Smooth muscle cell (in vitro differentiated cells): ENCODE measurements around the gene ALOXE3. TPM values are rescaled to one million over a fixed set of nuclear protein-coding genes. Genes with fewer than 3 reads are reported as not detected.

ENCODE experiments used
- DNase-seq: peaks from one replicate; lab custom pipeline; 2025; ENCODE audit not compliant: unreplicated experiment; lab: John Stamatoyannopoulos, UW
- H2AFZ ChIP-seq: fragments of 200-600 bp; sonication (generic); 2 replicates; pipeline ENCODE4 v1.6.0; 2016; ENCODE audit warnings: antibody characterized with exemption, low read depth, mild to moderate bottlenecking
- H3F3A ChIP-seq: fragments of 200-600 bp; sonication (generic); 2 replicates; pipeline ENCODE4 v1.6.0; 2017; ENCODE audit warnings: antibody characterized with exemption, low read depth
- H3K27ac ChIP-seq: fragments of 200-600 bp; sonication (generic); 2 replicates; pipeline ENCODE4 v1.5.1; 2016; ENCODE audit warnings: low read depth, mild to moderate bottlenecking
- H3K27me3 ChIP-seq: fragments of 200-600 bp; sonication (generic); 2 replicates; pipeline ENCODE4 v1.6.1; 2016; ENCODE audit warnings: low read depth, mild to moderate bottlenecking
- H3K36me3 ChIP-seq: fragments of 200-600 bp; sonication (generic); 2 replicates; pipeline ENCODE4 v1.5.1; 2016; ENCODE audit warnings: low read depth
- H3K4me1 ChIP-seq: fragments of 200-600 bp; sonication (generic); 2 replicates; pipeline ENCODE4 v1.5.1; 2016; ENCODE audit warnings: low read depth
- H3K4me2 ChIP-seq: fragments of 200-600 bp; sonication (generic); 2 replicates; pipeline ENCODE4 v1.6.0; 2016; ENCODE audit warnings: mild to moderate bottlenecking
- H3K4me3 ChIP-seq: fragments of 200-600 bp; sonication (generic); 2 replicates; pipeline ENCODE4 v1.5.1; 2016; ENCODE audit warnings: mild to moderate bottlenecking
- H3K79me2 ChIP-seq: fragments of 200-600 bp; sonication (generic); 2 replicates; pipeline ENCODE4 v1.6.0; 2016; ENCODE audit warnings: low read depth, mild to moderate bottlenecking
- H3K9ac ChIP-seq: fragments of 200-600 bp; sonication (generic); 2 replicates; pipeline ENCODE4 v1.6.0; 2016; ENCODE audit warnings: low read depth
- H3K9me3 ChIP-seq: fragments of 200-600 bp; sonication (generic); replicated peaks from 2 replicates; pipeline ENCODE4 v1.5.1; 2016; ENCODE audit warnings: low read depth
- H4K20me1 ChIP-seq: fragments of 200-600 bp; sonication (generic); 2 replicates; pipeline ENCODE4 v1.6.0; 2016; ENCODE audit warnings: low read depth
- WGBS: methylation state at CpG from one replicate; pipeline ENCODE4 v1.1.7; 2016; ENCODE audit warnings: low lambda C conversion rate; 5-methylcytosine and 5-hydroxymethylcytosine counted together
- polyA plus RNA-seq: library from polyadenylated mRNA; unstranded; fragments of >200 nt; fragmentation: Nextera tagmentation; extraction: Ambion mirVana; gene quantifications from 2 replicates; pipeline ENCODE4 v1.2.1, GENCODE V29; 2016
- total RNA-seq: library from RNA; depleted of rRNA; stranded (reverse); fragments of >200 nt; gene quantifications from 2 replicates; pipeline ENCODE4 v1.2.3, GENCODE V29; 2014
- TF ChIP-seq, protein P1 (sequence below): fragments of 200-600 bp; sonication (generic); IDR thresholded peaks from 2 replicates; pipeline ENCODE4 v1.5.1; 2017; ENCODE audit warnings: borderline replicate concordance, mild to moderate bottlenecking, antibody characterized with exemption; ENCODE audit not compliant: insufficient read depth, poor library complexity, severe bottlenecking

ALOXE3 gene
- total and polyA plus RNA-seq, 2 experiments from 2014 or later = 0.25 to 1.7 TPM

DNA sequence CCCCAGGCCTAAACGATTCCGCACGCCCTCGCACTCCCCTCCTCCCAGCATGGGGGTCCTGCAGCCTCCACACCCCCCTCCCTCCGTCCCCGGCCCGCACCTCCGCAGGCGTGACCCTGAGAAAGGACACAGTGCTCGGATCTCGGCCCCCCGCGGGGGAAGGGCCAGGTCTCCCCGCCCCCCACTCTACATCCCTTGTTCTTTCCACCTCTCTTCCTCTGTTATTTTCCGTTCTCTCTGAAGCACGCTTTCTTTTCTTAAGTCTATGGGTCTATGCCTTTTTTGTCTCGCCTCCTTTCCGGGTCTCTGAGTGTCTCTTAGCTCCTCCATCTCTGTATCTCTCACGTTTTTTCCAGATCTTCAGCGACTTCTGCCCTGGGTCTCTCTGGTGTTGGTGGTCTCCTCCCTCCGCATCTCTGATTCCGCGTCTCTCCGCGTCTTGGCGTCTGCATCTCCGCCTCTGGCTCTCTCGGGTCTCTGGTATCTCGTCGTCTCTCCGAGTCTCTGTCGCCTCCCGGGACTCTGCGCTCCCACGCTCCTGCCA, 7.7 kb upstream of the ALOXE3 start:
- TF ChIP-seq, protein P1, sequence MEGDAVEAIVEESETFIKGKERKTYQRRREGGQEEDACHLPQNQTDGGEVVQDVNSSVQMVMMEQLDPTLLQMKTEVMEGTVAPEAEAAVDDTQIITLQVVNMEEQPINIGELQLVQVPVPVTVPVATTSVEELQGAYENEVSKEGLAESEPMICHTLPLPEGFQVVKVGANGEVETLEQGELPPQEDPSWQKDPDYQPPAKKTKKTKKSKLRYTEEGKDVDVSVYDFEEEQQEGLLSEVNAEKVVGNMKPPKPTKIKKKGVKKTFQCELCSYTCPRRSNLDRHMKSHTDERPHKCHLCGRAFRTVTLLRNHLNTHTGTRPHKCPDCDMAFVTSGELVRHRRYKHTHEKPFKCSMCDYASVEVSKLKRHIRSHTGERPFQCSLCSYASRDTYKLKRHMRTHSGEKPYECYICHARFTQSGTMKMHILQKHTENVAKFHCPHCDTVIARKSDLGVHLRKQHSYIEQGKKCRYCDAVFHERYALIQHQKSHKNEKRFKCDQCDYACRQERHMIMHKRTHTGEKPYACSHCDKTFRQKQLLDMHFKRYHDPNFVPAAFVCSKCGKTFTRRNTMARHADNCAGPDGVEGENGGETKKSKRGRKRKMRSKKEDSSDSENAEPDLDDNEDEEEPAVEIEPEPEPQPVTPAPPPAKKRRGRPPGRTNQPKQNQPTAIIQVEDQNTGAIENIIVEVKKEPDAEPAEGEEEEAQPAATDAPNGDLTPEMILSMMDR = no peak
- H4K20me1 ChIP-seq = peaks cover under 1% of the 10 kb centered on the region
- peak overlapping the region; percentile 89 for H3K4me2 ChIP-seq
- H3K4me1 ChIP-seq = peaks cover 22% of the 10 kb centered on the region
- H3K79me2 ChIP-seq = no peaks in the 10 kb centered on the region
- no peak overlapping the region for H3K9ac ChIP-seq
- peak overlapping the region; percentile 59 for H3K4me3 ChIP-seq
- no peaks in the 10 kb centered on the region for H3K36me3 ChIP-seq
- WGBS = under 1% methylated on average over 25 of the region's 35 CpGs
- H3F3A ChIP-seq = peaks cover 10% of the 10 kb centered on the region
- DNase-seq = no peak
- no peak overlapping the region for H3K27ac ChIP-seq
- peak overlapping the region; percentile 95 for H2AFZ ChIP-seq
- no peaks in the 10 kb centered on the region for H3K9me3 ChIP-seq
- H3K27me3 ChIP-seq = peaks cover 36% of the 10 kb centered on the region

GRCh38 chr17:8125154-8125946, 7.0 kb upstream of the ALOXE3 start:
- no peak overlapping the region for H2AFZ ChIP-seq
- H3K9ac ChIP-seq = no peak overlapping the region
- peak; percentile 57 for DNase-seq

DNA sequence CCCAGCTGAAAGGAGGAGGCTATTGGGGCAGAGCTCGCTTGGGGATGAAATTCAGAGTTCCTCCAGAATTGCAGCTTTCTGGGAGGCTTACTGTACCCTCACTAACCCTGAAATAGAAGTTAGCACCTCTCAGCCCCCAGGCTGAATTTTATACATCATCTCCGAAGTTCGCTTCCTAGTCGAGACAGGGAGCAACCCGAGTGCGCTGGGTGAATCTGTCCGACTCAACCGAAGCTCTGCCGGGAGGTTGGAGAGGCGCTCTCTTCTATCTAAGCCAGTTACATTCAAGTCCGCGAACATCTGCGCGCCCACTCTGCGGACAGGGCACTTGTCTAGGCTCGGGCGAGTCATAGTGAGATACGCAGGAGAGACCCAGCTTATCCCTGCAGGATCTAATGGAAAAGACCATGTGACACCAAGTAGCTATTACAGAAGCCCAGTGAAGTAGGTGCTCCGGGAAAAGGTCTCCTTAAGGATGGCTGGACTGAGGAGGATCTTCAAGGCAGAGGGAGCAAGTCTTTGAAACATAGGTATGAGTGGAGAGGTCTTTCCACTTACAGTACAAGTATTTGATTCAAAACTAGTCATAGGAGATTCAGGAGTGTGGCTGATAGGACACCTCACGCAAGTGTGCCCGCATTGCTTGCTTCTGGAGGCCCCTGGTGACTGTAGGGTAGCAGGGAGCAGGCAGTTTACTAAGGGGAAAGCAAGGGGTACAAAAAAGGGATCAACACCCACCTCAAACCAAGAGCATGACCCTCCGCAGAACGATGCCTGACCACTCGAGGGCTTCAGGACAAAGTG, 6.2 kb upstream of the ALOXE3 start:
- Histone ChIP-seq H3K9ac (no peak overlapping the region), H3K4me2 (peak overlapping the region; percentile 89), H3K9me3 (no peaks in the 10 kb centered on the region), H3K79me2 (no peaks in the 10 kb centered on the region), H3K27me3 (peaks cover 32% of the 10 kb centered on the region), H3K4me1 (peaks cover 22% of the 10 kb centered on the region), H3K4me3 (peak overlapping the region; percentile 59), H3K27ac (no peak overlapping the region), H3F3A (peaks cover 22% of the 10 kb centered on the region), H3K36me3 (no peaks in the 10 kb centered on the region), H2AFZ (peak overlapping the region; percentile 69), H4K20me1 (peaks cover 9% of the 10 kb centered on the region)
- TF ChIP-seq, protein P1 = no peak
- 4% methylated on average over 24 of the region's 24 CpGs for WGBS
- no peak for DNase-seq

More at GRCh38 chr17:8125154-8125946, 7.0 kb upstream of the ALOXE3 start:
- no peaks in the 10 kb centered on the region for H3K36me3 ChIP-seq
- H3K4me1 ChIP-seq = peaks cover 22% of the 10 kb centered on the region
- no peaks in the 10 kb centered on the region for H3K9me3 ChIP-seq
- peaks cover 17% of the 10 kb centered on the region for H3F3A ChIP-seq
- H3K4me2 ChIP-seq = peak overlapping the region; percentile 89
- H3K4me3 ChIP-seq = peak overlapping the region; percentile 59
- 2% methylated on average over 40 of the region's 40 CpGs for whole genome bisulfite sequencing
- H4K20me1 ChIP-seq = peaks cover 4% of the 10 kb centered on the region
- H3K79me2 ChIP-seq = no peaks in the 10 kb centered on the region
- H3K27me3 ChIP-seq = peaks cover 36% of the 10 kb centered on the region
- TF ChIP-seq, protein P1 = no peak
- no peak overlapping the region for H3K27ac ChIP-seq
